IPS-NIHi11 (cell line): ENCODE results near the gene IGSF5.
"Not testable (repeated sequence)": the region's sequence is repeated elsewhere in the genome, so short reads cannot be mapped to it uniquely, and the experiment has no call there.

Experiments
- DNase-seq: peaks from one replicate; pipeline ENCODE4 v3.0.0; 2012; ENCODE audit warnings: mixed read lengths, low spot score

The IGSF5 gene

DNA sequence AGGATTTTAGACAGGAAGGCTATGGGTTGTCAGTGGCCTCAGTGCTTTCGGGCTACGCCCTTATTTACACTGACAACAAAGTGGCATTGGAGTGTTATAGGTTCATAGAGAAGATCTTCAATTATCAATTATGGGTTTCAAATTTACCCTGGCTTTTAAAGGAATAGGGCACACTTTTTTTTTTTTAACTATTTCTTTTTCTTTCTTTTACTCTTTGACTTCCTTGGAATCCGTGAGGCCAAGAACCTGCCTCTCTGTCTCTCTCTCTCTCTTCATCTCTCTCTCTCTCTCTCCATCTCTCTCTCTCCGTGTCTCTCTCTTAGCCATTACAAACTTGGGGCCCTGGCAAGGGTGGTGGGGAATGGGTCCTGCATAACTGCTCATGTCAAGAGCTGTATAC is at the start of gene IGSF5:
IGSF5 (plus strand) TSS at position 301 of the 400 bp plus-strand sequence. CDS start 327 bp downstream, outside the sequence.
- not testable (repeated sequence) for DNase-seq

DNA sequence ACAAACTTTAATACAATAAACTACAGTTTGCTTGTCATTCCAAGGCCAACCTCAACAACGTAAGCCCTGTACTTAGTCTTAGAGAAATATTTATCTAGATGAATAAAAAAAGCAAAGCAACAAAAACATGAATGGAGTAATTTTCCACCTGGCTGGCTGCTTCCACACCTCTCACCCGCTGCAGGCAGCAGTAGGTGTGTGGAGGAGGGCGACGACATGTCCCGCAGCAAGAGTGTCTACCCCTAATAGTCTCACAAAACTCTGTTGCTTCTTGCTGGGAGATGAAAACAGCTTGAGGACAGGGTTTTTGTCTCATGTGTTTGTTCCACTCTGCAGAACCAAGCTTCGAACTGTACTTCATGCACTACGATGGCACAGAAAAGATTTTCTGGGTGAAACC is 48.8 kb upstream of the IGSF5 start:
- DNase-seq: no peak

GRCh38 chr21:39696618-39697017 is 48.4 kb upstream of the IGSF5 start:
- peak; percentile 54 for DNase-seq

- no peak for DNase-seq
Measured at GRCh38 chr21:39700318-39700717, 44.7 kb upstream of the IGSF5 start.

GRCh38 chr21:39703578-39703977 is 41.4 kb upstream of the IGSF5 start:
- DNase-seq: no peak

GRCh38 chr21:39705849-39706248 is 39.1 kb upstream of the IGSF5 start:
- no peak for DNase-seq

DNA sequence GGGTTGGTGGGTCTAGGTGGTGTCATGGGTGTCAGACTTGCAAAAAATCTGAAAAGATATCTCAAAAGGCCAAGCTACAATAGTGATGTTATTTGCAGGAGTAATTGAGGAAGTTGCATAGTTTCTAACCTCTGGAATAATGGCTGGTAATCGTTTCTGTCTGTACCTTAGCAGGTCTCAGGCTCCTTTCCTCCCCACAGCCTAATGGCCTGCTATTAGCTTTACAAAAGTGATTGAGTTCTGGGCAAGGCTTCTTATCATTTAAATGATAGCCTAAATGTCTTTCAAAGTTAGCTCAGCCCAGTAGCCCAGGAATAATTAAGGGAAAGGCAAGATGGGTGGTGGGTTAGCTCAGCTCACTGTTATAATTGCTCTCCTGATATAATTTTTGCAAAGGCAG is 37.7 kb upstream of the IGSF5 start:
- DNase-seq: no peak

DNA sequence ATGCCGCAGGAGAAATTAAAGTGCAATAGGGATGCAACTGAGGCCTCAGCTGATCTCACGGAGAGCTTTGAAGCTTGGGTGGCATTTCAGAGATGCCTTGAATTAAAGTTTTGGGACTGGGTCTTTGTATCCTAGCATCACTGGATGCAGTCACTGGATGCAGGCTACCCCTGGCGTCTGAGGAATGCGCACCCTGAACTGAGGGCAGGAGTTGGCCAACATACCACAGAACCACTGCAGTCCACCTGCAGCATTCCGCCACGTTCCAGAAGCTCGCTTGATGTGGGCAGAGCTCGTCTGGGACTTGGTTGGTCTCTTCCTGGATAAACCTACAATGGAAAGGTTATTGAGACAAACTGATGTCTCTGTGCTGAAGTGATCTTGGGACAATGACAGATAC is 34.1 kb upstream of the IGSF5 start:
- DNase-seq: no peak

GRCh38 chr21:39712273-39712672 is 32.7 kb upstream of the IGSF5 start:
- no peak for DNase-seq

DNA sequence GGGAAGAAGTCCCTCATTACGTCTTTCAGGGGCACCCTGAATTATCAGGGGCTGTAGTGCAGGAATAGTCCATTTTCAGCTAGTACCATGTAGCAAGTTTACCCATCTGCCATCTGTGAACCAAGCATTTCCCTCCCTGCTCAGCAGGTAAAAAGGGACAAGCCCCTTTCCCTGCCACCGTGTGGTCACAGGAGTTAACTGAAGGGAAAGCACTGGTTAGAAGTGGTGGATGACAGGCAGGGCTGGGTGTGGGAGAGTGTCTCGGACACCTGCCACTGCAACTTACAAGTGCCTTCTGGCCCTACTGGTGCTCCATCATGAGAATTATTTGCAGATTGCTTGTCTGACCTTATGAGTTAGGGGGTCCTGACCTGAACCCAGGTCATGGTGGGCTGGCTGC is 32.0 kb upstream of the IGSF5 start:
- DNase-seq: peak; percentile 37

DNA sequence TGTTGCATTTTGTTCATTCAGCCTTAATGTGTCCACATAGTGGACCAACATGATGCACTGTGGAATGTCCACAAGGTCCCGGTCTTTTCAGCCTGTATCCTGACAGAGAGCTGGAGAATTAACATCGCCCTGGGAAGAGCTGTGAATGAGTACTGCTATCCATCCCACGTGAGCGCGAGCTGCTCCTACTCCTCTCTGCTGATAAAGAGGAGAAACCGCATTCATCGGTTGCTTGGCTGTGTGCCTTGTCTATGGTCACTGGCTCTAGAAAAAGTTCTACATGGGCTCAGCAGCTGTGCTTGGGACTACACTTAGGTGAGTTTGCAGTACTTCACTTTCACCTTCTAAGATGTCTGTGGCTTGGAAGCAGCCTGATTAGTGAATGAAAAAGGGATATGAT is 31.1 kb upstream of the IGSF5 start:
- no peak for DNase-seq

DNA sequence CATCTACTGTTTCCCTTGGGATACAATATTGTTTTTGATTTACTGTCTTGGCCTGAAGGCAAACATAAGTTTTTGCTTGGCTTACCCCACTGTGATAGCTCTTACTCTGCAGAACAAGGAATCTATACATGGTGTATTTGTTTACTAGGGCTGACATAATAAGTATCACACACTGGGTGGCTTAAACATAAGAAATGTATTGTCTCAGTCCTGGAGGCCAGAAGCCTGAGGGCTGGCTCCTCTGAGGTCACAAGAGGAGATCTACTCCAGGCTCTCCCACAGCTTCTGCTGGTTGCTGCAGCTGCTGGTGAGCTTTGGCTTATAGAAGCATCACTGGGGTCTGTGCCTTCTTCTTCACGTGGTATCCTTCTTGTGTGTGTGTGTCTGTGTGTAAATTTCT is 30.7 kb upstream of the IGSF5 start:
- DNase-seq: no peak

DNA sequence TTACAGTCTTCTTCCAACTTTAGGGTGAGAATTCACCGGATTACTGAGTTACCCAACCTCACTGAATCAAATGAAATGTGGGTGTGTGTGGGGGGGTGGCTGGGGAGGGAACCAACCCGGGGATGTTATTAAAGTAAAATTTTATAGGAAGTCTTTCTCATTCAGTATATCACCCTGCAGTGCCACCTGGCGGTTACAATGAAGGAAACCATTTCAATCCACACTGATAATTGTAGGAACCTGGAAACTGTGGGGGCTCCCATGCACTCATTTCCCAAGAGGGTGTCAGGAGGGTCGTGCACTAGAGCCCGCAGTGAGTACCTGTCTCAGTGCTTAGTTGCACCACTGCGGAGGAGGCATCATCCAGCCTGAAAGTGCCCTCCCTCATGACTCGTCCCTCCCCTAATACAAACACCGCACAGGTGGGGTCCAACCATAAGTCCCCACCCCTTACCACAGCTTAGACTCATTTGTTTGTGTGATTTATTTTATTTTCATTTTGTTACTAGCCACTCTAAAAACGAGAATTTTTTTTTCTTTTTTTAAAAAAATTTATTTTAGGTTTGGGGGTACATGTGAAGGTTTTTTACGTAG is 29.1 kb upstream of the IGSF5 start:
- peak; percentile 54 for DNase-seq

DNA sequence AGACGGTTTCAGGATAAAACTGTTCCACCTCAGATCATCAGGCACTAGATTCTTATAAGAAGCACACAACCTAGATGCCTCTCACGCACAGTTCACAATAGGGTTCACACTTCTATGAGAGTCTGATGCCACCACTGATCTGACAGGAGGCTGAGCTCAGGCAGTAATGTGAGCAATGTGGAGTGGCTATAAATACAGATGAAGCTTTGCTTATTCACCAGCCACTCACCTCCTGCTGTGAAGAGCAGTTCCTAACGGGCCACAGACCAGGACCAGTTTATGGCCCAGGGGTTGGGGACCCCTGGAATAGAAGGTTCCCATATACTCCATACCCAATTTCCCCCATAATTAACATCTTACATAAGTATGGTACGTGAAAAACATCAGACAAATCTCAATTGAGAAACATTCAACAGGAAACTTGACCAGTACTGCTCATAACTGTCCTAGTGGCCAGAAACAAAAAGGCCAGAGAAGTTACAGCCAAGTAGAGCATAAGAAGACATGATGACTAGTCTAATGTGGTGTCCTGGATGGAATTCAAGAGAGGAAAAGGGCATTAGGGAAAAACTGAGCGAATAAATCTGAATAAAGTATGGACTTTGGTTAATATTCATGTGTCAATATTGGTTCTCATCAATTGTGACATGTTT is 24.7 kb upstream of the IGSF5 start:
- no peak for DNase-seq

DNA sequence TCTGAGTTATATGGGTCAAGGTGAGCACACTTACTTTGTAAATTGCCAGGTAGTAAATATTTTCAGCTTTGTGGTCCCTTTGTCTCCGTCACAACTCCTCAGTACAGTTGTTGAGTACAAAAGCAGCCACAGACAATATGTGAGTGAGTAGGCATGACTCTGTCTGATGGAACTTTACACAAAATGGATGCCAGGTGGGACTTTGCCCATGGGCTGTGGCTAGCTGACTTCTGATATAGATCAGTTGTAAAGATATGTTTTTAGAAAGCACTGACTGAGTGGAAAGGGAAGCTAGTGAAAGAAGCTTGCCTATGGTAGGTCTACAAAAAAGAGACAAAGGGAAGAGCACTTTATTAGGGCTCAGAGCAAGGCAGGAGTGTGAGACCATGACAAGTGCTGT is 23.1 kb upstream of the IGSF5 start:
- no peak for DNase-seq

- no peak for DNase-seq
Measured at GRCh38 chr21:39724944-39725343, 20.0 kb upstream of the IGSF5 start.

DNA sequence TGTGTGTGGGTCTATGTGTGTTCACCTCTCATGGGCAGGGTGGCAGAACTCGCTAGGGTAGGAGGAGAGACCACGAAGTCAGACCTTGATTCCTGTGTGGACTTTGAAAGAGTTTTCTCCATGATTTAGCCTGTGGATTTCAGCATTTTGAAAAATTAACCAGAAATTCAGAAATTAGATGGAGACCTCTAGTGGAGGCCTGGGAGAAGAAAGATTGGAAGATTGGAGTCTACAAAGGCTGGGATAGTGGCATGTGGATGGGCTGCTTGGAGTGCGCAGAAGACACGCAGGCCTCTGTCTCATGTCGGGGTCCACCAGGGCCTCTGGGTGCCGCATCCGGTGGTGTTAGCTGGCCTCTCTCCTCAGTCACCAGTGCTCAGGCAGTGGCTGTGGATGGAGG is 18.9 kb upstream of the IGSF5 start:
- no peak for DNase-seq

DNA sequence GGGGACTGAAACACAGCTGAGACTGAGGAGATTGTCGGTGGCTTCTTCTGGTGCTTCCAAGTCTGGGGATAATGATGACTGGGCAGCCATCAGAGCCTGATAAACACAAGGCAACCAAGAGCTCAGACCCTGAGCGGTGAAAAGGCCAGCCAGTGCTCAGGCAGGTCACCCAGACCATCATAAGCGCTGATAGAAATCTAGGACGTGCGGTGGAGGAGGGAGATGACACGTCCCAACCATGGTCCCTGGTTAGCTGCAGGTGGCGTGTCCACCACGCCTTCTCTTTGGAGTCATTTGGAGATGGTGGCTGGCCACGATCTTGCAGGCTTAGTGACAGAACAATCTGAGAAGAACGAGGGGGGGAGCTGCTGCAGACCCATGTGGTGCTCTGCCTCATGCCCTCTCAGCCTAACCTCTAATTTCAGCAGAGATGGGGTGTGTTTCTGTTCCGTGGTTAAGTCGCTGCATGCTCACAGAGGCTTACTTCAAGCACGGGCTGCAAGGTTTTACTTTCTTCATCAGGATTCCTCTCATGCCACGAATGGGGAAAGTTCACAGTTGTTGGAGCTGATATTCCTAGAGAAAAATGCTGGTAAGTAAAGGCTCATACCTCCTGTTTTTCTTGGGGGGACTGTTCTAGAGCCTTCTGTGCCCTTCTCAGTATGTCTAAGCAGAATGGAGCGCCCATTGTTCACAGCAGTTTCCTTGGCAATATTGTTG is 17.4 kb upstream of the IGSF5 start:
- no peak for DNase-seq

- no peak for DNase-seq
Measured at GRCh38 chr21:39728341-39728740, 16.6 kb upstream of the IGSF5 start.

GRCh38 chr21:39730418-39731157 is 14.4 kb upstream of the IGSF5 start:
- no peak for DNase-seq

- DNase-seq: no peak
Measured at GRCh38 chr21:39736716-39737115, 8.3 kb upstream of the IGSF5 start.

GRCh38 chr21:39737376-39738000 is 7.5 kb upstream of the IGSF5 start:
- no peak for DNase-seq
